Tibial artery (tissue), 4 donors: ENCODE results near the gene NOTCH2.

ENCODE experiments used
- DNase-seq, 2 donors: peaks; one replicate each; pipeline ENCODE4 v3.0.0-alpha.2; 2019
- H3K27ac ChIP-seq, 2 donors: fragments of 200-600 bp; sonication (generic) in 1 of 2; 1 replicate in 1 of 2; 2 replicates in 1 of 2; pipeline ENCODE4 v1.5.1; 2018 to 2019; ENCODE audit warnings: mild to moderate bottlenecking in 1 of 2
- H3K27me3 ChIP-seq, 2 donors: fragments of 200-600 bp; sonication (generic) in 1 of 2; one replicate each; pipeline versions ENCODE4 v1.5.1 to v1.6.0; 2016 to 2019
- H3K36me3 ChIP-seq, 3 donors: fragments of 200-600 bp; sonication (generic) in 2 of 3; one replicate each; pipeline ENCODE4 v1.5.1; 2016 to 2019; ENCODE audit warnings: mild to moderate bottlenecking in 2 of 3
- H3K4me1 ChIP-seq, 4 donors: fragments of 200-600 bp; sonication (generic) in 2 of 4; 1 replicate in 3 of 4; 2 replicates in 1 of 4; pipeline ENCODE4 v1.5.1; 2016 to 2019
- H3K4me3 ChIP-seq, 2 donors: fragments of 200-600 bp; sonication (generic) in 1 of 2; 1 replicate in 1 of 2; 2 replicates in 1 of 2; pipeline ENCODE4 v1.5.1; 2018 to 2019; ENCODE audit warnings: mild to moderate bottlenecking in 2 of 2
- H3K9me3 ChIP-seq, 3 donors: fragments of 200-600 bp; sonication (generic) in 1 of 3; one replicate each; pipeline ENCODE4 v1.5.1; 2016 to 2019
- CTCF ChIP-seq, 2 experiments: fragments of 200-600 bp in 1 of 2; fragments of 450-650 bp in 1 of 2; IDR thresholded peaks; one replicate each; pipeline ENCODE4 v1.5.1; 2017 to 2019; ENCODE audit warnings: antibody characterized with exemption in 2 of 2, mild to moderate bottlenecking in 1 of 2, moderate library complexity in 1 of 2
- intact Hi-C: fragments of 100-400 bp; cut with DNase I; formaldehyde crosslinking; loops from one replicate; pipeline ENCODE4 v1.15.0; 2023; ENCODE audit warnings: low total_unique reads

Gene NOTCH2

GRCh38 chr1:119887427-119887826 lies 182.0 kb downstream of the NOTCH2 start:
- H3K4me3 ChIP-seq, result no peak overlapping the region
- peaks cover 0 to 2% of the 10 kb centered on the region in 2 donors for H3K27me3 ChIP-seq
- intact Hi-C loops, result no loop called here
- no peaks in the 10 kb centered on the region for H3K9me3 ChIP-seq
- no peaks in the 10 kb centered on the region for H3K36me3 ChIP-seq
- DNase-seq, result no peak
- H3K27ac ChIP-seq, result no peak overlapping the region
- peaks cover 0 to 10% (median 2%) of the 10 kb centered on the region in 4 donors for H3K4me1 ChIP-seq
- no peak for TF ChIP-seq CTCF (IDR thresholded peaks at IDR 0.05)

- Histone ChIP-seq H3K4me1 (peaks cover 0 to 10% (median 2%) of the 10 kb centered on the region in 4 donors), H3K27ac (no peak overlapping the region), H3K9me3 (no peaks in the 10 kb centered on the region), H3K4me3 (no peak overlapping the region), H3K27me3 (peaks cover 0 to 2% of the 10 kb centered on the region in 2 donors), H3K36me3 (no peaks in the 10 kb centered on the region)
- DNase-seq, result peak in 1 of 2 donors; percentile 68
- TF ChIP-seq CTCF (IDR thresholded peaks at IDR 0.05), result peak; percentile 55 to 63
- intact Hi-C loops, result no loop called here
Observed at GRCh38 chr1:119885903-119886783, 183.3 kb downstream of the NOTCH2 start.

- peaks cover 0 to 10% (median 2%) of the 10 kb centered on the region in 4 donors for H3K4me1 ChIP-seq
- no peak for DNase-seq
- H3K36me3 ChIP-seq, result no peaks in the 10 kb centered on the region
- intact Hi-C loops, result no loop called here
- no peak overlapping the region for H3K4me3 ChIP-seq
- H3K27me3 ChIP-seq, result peaks cover 0 to 2% of the 10 kb centered on the region in 2 donors
- TF ChIP-seq CTCF (IDR thresholded peaks at IDR 0.05), result no peak
- no peak overlapping the region for H3K27ac ChIP-seq
- no peaks in the 10 kb centered on the region for H3K9me3 ChIP-seq
Observed at GRCh38 chr1:119884711-119885110, 184.8 kb downstream of the NOTCH2 start.

- Histone ChIP-seq H3K4me3 (no peak overlapping the region), H3K4me1 (peaks cover 0 to 10% (median 2%) of the 10 kb centered on the region in 4 donors), H3K9me3 (no peaks in the 10 kb centered on the region), H3K36me3 (no peaks in the 10 kb centered on the region), H3K27me3 (peaks cover 0 to 2% of the 10 kb centered on the region in 2 donors), H3K27ac (no peak overlapping the region)
- no peak for DNase-seq
- TF ChIP-seq CTCF (IDR thresholded peaks at IDR 0.05), result no peak
- intact Hi-C loops, result no loop called here
Observed at GRCh38 chr1:119883826-119884225, 185.6 kb downstream of the NOTCH2 start.

GRCh38 chr1:119882132-119883049 lies 187.1 kb downstream of the NOTCH2 start:
- Histone ChIP-seq H3K27ac (no peak overlapping the region), H3K27me3 (peaks cover 0 to 1% of the 10 kb centered on the region in 2 donors), H3K4me1 (peaks cover 0 to 10% (median 2%) of the 10 kb centered on the region in 4 donors), H3K4me3 (no peak overlapping the region), H3K36me3 (no peaks in the 10 kb centered on the region), H3K9me3 (no peaks in the 10 kb centered on the region)
- intact Hi-C loops, result no loop called here
- no peak for DNase-seq
- TF ChIP-seq CTCF (IDR thresholded peaks at IDR 0.05), result no peak
